Mammary epithelial cell (primary cell): ENCODE results near the gene SURF4.

ENCODE experiments used
- CTCF ChIP-seq, 2 donors: IDR thresholded peaks in 1 of 2; conservative IDR thresholded peaks in 1 of 2; 2 replicates each; pipeline ENCODE4 v1.5.1; 2011 to 2012; ENCODE audit warnings: inconsistent platforms in 2 of 2, low read length in 2 of 2, mild to moderate bottlenecking in 2 of 2, control low read depth in 1 of 2, low read depth in 1 of 2; ENCODE audit not compliant: insufficient read depth in 1 of 2; ENCODE audit errors: extremely low read depth in 1 of 2
- EZH2 ChIP-seq: IDR thresholded peaks from 2 replicates; pipeline ENCODE4 v1.6.1; 2012; ENCODE audit warnings: low read length, inconsistent platforms, borderline replicate concordance

- no peak for TF ChIP-seq CTCF (conservative IDR thresholded peaks at IDR 0.05 in 1 of 2, IDR thresholded peaks at IDR 0.05 in 1 of 2; ENCODE audit: extremely low read depth in 1 of 2, insufficient read depth in 1 of 2, low read depth in 1 of 2, low read length in 2 of 2)
- no peak for TF ChIP-seq EZH2
These were observed 28.7 kb upstream of the SURF4 start for GRCh38 chr9:133404454-133405002.
